Suprapubic skin (tissue), 3 donors: Measurements from ENCODE around the gene LCMT1.

Experiments
- CTCF ChIP-seq, 2 donors: fragments of 200-600 bp in 1 of 2; fragments of 450-650 bp in 1 of 2; sonication (generic) in 1 of 2; IDR thresholded peaks; one replicate each; pipeline ENCODE4 v1.5.1; 2016 to 2019; ENCODE audit warnings: antibody characterized with exemption in 2 of 2, mild to moderate bottlenecking in 1 of 2, moderate library complexity in 1 of 2
- POLR2A ChIP-seq, 2 donors: fragments of 450-650 bp; IDR thresholded peaks; one replicate each; pipeline ENCODE4 v1.6.1; 2017; ENCODE audit warnings: antibody characterized with exemption in 2 of 2, mild to moderate bottlenecking in 2 of 2, moderate library complexity in 2 of 2

GRCh38 chr16:25194273-25194878, 82.8 kb downstream of the LCMT1 start:
- TF ChIP-seq CTCF (IDR thresholded peaks at IDR 0.05) (no peak), POLR2A (IDR thresholded peaks at IDR 0.05) (no peak)
